GM18517 (cell line): Measurements from ENCODE around the gene KIF13A.
"Not testable (repeated sequence)": the region's sequence is repeated elsewhere in the genome, so short reads cannot be mapped to it uniquely, and the experiment has no call there.

ENCODE experiments used
- ATAC-seq: cut with Tn5 transposase; IDR thresholded peaks from one replicate; pipeline ENCODE4 v1.9.1; 2021; ENCODE audit warnings: mild to moderate bottlenecking, moderate library complexity; ENCODE audit not compliant: unreplicated experiment

The KIF13A gene

DNA sequence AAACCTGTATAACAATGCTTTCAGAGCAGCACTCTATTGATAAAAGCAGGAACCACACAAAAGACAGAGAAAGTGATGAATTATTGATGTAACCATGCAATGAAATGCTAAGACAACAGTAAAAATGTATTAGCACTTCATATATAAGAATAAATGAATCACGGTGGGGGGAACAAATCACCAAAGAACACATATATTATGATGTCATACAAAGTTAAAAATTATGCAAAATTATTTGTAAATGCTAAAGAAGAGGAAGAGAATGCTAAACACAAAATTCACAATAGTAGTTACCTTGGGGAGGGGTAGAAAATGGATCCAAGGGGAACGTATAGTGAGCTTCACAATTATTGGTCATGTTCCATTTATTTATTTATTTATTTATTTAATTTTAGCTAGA is 133.9 kb downstream of the KIF13A start:
- no peak for ATAC-seq

DNA sequence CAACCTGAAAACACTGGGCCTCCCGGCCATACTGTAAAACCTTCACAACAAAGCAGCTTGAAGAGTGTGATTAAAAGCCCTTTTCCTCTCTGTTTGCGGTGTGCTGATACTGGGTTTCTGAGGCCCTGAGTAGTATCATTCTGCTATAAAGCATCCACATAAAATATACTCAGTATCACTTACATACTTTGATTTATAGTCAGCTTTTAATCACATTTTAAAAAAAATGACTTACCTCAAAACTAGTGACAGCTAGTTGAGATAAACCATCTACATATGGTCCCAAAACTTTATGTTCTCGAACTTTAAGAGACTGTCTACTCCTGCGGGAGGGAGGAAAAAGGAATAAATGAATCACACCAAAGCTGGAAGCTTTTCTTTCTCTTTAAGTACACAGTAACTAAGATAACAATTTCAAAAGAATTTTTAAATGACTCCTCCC is 135.7 kb downstream of the KIF13A start:
- no peak for ATAC-seq

DNA sequence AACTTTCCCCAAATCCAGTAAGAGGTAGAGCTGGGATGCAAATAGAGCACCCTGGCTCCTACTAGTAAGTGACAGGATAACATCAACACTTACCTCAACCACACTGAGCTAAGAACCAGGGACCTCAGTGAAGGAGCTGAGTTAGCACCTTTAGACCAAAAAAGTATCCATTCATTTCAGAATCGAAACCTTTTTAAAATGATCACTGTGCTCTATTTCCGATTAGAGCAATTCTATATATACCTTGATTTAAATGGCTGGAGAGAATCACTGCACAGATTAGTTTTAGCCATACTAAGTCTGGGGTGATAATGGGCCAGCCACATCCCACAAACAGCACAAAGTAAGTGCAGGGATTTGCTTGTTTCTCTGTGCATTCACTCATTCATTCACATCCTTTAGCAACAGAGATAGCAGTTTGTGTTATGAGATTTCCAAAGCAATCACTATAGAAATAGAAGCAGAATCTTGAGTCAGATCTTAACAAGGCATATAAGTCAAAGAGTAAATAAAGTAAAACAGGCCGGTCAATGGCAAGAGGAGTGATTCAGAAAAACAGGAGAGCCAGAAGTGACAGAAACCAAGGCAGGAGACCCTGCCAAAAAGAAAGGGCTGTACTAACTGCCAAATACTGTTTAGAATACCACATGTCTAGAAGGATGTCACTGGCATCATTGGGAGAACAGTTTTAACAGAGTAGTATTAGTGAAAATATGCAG is 136.3 kb downstream of the KIF13A start:
- no peak for ATAC-seq

DNA sequence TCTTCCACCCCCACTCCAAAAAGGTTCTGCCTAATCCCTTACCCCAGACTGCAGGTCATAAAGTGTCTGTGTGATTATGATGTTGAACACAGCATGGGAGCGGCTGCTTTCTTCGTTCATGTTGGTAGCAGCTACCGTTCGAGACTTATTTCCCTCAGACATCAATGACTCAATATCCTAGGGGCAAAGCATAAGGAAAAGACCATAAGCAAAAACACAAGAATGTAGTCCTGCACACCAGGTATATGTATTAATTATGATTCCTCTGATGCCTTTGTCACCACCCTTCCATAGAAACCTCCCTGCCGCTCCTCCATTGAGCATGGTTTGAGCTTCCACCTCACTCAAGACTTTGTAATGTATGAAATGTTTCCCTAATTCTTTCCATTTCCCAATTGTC is 137.2 kb downstream of the KIF13A start:
- ATAC-seq = no peak

DNA sequence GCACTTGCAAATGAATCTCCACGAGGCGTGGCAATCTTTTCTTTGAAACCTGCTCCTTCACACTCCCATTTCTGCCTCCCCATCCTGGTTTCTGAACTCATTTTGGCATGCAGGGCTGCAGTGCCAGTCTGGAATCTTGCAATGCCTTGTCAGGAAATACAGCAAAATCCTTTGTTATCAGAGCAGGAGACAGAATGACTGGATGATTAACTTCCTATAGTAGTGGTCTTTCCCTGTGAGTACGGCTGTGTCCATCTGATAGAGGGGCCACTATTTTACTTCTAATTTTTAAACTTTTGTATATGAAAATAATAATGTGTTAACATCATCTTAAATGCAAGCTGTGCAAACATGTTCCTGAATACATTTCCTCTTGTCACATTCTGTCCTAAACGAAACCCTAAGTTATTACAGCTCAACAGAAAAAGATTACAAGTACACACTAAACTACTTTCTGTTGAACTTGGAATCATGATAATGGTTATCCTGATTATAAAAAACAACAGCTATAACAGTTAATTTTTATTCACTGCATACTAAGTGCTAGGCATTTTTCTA is 140.2 kb downstream of the KIF13A start:
- no peak for ATAC-seq

DNA sequence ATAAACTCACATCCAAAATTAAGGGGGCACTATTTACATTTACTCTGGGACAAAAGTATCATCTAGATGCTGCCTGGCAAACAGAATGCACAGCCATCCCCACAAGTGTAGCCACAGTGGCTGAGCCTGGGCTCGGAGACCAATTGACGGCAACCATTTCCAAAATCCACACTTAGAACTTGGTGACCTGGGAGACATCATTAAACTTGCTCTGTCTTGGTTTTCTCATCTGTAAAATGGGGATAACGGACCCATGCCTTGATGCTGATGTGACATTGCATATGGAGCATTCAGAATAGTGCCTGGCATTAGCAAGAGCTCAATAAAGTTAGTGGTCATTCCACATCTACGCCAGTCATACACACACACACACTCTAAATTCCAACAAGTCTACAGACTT is 140.7 kb downstream of the KIF13A start:
- ATAC-seq = no peak

DNA sequence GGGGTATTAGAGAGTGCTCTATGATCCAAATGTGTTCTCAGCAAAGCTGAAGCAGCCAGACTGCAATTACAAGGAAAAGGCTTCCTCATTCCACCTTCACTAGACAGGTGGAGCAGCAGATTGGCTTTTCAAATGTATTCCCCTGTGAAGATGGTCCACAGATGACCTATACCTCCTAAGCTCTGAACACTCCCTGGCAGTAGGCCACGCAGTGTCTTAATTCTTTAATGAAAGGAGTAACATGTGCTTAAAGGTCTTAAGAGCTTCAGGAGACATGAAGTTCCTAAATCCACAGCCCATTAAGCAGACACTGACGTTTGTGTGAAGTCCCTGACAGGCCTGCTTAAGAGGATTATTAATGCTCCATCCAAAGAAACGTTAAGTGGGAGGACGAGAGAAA is 141.8 kb downstream of the KIF13A start:
- ATAC-seq = no peak

DNA sequence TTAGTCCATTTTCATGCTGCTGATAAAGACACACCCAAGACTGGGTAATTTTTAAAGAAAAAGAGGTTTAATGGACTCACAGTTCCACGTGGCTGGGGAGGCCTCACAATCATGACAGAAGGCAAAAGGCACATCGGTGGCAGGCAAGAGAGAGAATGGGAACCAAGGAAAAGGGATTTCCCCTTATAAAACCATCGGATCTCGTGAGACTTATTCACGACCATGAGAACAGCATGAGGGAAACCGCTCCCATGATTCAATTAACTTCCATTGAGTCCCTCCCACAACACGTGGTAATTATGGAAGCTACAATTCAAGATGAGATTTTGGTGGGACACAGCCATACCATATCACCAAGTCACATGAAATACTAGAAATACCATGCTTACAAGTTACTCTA is 142.5 kb downstream of the KIF13A start:
- not testable (repeated sequence) for ATAC-seq

DNA sequence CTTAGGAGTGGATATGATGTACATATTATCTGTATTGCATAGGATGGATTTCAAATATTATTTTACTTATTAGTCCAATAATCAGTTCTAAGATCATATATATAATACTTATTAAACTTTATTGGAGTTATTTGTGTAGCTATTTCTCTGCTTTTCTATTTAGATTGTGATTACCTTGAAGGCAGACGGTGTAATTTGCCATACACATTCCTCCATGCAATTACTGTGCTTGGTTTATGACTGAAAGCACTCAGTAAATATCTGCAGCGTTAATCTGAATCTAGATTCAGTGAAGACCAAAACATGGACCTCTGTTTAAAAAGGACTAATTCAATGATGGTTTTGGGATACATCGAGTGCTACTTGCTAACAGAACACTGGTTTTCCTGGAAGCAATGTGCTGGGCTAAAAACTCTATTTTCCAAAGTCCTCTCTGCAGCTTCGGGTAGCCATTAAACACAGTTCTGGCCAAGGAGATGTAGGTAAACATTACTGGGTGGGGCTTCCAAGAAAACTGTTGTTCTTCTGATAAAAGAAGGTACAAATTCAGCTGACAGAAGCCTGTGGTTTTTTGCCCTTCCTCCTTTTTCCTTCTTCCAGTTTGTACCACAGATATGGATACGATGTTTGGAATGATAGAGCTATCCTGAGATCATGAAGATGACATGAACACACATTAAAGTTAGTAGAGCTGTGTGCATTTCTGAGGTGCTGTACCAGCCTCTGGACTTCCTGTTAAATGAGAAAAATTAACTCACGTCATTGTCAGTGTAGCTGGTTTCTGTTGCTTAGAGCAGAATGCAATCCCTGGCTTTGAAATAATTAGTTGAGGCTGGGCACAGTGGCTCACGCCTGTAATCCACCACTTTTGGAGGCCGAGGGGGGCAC is 144.3 kb downstream of the KIF13A start:
- no peak for ATAC-seq

DNA sequence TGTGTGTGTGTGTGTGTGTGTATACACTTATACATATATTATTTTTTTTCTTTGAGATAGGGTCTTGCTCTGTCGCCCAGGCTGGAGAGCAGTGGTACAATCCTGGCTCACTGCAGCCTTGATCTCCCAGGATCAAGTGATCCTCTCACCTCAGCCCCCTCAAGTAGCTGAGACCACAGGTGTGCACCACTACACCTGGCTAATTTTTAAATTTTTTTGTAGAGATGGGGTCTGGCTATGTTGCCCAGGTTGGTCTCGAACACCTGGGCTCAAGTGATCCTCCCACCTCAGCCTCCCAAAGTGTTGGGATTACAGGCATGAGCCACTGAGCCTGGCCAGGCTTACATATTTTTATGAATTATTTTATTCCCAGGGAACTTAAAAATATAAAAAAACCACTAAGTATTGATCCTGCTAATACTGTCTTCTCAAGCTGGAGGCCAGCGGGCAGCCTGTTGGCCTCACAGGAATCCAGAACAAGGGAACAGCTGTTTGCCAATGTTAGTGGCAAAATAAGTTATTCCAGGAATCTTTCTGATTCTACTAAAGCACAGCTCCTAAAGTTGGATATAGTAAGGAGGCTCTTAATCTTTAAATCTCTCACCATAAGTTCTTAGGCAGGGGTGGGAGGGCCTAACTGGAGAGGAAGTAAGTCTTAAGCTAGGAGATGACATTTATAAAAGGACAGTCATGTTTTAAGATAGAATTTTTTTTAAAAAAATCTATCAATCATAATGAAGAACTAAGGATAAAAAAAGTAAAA is 145.2 kb downstream of the KIF13A start:
- no peak for ATAC-seq

DNA sequence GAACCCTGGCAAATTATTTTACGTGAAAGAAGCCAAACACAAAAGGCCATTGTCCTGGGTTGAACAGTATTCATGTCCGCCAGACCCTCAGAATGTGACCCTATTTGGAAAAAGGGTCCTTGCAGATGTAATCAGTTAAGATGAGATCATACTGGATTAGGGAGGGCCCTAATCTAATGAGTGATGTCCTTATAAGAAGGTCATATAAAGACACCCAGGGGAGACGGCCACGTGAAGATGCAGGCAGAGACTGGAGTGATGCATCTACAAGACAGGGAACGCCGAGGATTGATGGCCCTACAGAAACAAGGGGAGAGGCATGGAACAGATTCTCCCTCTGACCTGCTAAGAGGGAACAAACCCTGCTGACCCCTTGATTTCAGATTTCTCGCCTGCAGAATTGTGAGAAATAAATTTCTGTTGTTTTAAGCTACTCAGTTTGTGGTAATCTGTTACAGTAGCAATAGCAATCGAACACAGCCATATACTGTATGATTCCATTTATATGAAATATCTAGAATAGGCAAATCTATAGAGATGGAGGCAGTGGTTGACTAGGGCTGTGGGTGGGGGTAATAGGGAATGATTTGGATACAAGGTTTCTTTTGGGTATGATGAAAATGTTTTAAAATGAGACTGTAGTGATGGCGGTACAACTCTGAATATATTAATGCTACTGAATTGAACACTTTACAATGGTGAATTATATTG is 147.8 kb downstream of the KIF13A start:
- no peak for ATAC-seq

DNA sequence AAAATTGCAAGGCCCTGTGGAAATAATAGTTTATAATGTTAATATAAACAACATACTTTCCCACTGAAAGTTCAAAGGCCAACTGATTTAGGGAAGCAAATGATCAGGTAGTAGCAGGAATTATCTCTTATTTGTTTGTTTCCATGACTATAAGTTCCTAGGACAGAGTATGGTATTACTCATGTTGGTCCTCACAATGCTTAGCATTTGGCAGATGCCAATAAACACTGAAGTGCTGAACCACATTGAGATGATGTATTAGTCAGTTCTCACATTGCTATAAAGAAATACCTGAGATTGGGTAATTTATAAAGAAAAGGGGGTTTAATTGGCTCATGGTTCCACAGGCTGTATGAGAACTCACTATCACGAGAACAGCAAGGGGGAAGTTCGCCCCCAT is 151.1 kb downstream of the KIF13A start:
- no peak for ATAC-seq

DNA sequence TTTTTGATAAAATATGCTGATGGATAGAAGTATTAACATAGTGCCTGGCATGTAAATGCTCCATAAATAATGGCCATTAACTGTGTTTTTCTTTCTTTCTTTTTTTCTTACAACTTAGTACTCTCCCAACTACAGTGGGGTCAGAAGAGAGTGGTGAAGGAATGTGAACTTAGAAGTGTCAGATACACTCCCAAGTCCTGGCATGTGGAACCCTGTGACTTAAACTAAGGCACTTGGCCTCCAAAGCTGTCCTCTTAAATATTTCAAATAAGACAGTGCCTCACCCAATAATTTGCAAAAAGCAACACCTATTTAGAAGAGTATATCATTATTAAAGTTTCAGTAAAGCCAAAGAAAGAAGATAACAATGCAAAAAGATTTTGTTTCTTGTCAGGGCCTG is 151.7 kb downstream of the KIF13A start:
- no peak for ATAC-seq

DNA sequence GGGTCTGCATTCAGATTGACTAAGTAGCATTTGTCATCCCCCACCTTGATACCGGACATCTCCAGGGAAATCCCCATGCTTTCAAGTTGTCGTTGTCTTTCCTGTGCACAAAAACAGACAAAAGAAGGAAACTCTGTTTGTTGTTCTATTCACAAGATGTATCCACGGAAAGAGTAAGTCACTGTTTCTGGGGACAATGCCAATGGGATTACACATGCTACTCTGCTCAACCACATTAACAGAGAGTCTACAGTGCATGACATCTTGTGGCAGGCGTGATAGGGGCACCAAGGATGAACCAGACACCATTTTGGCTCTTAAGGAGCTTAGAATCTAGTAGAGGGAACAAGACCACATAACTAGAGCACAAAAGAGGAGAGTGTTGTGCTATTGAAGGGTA is 156.3 kb downstream of the KIF13A start:
- ATAC-seq = no peak

DNA sequence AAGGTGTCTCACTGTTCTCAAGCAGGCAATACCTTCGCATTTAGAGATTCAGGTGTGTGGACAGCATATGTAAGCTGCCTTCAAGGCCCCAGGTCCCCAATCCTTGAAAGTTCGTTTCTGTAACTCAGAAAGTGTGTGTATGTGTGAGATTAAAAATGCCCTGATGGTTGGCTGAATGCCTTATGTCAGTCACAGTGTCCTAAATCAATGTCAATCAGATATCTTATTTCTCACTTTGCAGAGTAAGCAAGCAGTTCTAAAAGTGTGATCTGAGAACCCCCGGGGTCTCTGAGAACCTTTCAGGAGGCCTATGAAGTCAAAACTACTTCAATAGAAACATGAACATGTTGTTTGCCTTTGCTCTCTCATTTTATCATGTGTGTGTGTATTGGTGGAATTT is 157.5 kb downstream of the KIF13A start:
- no peak for ATAC-seq

DNA sequence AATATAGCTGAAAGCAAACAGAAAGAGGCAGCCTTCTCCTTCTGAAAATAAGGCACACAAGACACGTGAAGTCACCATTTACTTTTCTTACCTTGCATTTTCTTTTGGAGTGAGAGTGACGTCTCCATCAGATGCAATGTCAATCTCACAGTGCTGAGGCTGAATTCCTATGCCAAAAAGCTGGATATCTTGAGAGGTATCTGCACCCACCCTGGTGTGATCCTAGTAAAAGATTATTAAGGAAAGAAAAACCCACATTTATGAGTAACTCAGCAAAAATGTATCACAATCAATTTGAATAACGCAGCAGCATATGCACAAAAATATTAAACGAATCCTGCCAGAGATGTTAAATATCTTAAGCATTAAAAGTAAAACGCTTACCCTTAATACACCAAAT is 159.3 kb downstream of the KIF13A start:
- ATAC-seq = no peak

DNA sequence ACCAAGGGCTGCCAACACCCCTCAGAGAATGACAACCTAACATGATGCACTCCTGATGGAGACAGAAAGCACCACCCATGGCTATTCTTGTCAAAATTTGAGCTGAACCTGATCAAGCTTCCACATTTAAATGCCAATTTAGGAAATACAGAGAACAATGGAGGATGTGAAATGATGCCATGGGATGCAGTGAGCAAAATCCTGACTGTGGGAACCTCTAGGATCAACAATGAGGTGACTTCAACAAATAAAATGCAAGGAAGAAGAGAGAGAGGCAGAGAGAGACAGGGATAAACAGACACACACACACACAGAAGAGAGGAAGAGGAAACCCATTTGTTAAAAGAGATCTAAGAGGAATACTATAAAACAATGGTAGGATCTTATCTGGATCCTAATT is 161.1 kb downstream of the KIF13A start:
- no peak for ATAC-seq

DNA sequence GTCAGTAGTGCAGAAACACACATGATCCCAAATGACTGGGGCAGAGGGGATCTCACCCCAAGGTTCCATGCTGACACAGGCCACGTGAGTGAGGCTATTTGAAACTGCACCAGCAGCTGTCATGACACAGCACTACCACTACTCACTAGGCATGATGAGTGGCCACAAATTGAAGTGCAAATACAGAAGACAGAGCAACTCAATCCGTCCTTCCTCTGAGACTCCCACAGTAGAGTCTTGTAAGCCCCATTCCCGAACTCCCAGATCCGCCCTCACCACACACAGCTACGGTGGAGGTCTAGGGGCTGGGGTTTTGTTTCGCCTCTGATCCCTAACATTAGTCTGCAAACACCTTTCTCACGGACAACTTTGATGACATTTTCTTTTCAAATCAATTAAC is 167.4 kb downstream of the KIF13A start:
- no peak for ATAC-seq

DNA sequence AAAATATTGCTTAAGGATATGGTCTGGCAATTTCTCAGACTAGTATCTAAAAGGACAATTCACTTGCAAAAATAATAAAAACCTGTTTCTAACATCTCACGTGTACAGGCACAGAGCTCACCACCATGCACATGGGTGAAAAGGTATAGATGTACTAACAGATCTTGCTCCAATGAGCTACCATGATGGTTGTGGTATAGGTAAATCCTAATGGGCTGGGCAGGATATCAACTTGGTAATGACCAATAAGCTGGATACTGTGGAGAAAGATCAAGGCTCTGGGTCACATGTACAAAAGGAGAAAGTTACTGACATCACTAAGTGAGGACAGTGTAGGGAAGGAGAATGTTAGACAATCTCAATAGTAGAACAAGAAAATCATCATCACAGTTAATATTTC is 169.7 kb downstream of the KIF13A start:
- no peak for ATAC-seq

DNA sequence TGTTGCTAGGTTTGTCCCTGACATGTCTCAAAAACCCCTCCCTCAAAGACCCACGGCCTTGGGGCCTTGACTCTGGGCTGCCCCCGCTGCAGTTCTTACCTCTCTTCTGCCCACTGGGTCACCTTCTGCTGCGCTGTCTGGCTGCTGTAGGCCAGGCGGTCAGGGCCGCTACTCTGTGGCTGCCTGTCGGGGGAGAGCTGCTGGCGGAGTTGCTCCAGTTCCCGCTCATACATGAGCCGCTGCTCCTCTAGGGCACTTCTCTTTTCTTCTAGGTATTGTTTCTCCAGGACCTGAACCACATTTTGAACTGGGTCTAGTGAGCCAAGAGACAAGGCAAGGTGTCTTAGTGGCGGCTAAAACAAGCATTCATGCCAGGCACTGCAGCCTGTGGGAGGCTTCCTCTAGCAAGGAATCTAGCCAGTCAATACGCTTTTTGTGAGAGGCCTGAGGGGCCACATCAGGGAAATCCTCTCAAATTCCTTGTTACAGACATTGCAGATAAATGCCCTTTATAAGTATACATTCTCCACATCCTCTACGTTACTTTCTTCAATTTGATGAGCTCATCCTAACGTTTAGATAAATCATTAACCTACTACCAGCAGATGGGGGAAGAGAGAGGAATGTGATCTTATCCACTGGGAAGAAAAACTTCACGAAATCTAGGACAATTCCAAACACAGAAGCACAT is 170.4 kb downstream of the KIF13A start:
- no peak for ATAC-seq
